EH (cell line): ENCODE data around the gene IZUMO4.

Source experiments
- DNase-seq: peaks from one replicate; pipeline ENCODE4 v3.0.0-alpha.2; 2015; ENCODE audit warnings: low read depth

The IZUMO4 gene

GRCh38 chr19:2103045-2103707, 6.5 kb downstream of the IZUMO4 start:
- DNase-seq, result no peak

GRCh38 chr19:2108251-2109016, 11.7 kb downstream of the IZUMO4 start:
- no peak for DNase-seq

- DNase-seq, result no peak
These were observed 12.5 kb downstream of the IZUMO4 start for GRCh38 chr19:2109046-2109864.

GRCh38 chr19:2110822-2111221, 14.1 kb downstream of the IZUMO4 start:
- no peak for DNase-seq

GRCh38 chr19:2111425-2111824, 14.7 kb downstream of the IZUMO4 start:
- DNase-seq, result no peak

- no peak for DNase-seq
These were observed 15.2 kb downstream of the IZUMO4 start for GRCh38 chr19:2111886-2112285.

GRCh38 chr19:2112516-2113320, 16.0 kb downstream of the IZUMO4 start:
- DNase-seq, result no peak

GRCh38 chr19:2113439-2114211, 16.9 kb downstream of the IZUMO4 start:
- no peak for DNase-seq

GRCh38 chr19:2114218-2114617, 17.5 kb downstream of the IZUMO4 start:
- no peak for DNase-seq

- DNase-seq, result no peak
These were observed 18.1 kb downstream of the IZUMO4 start for GRCh38 chr19:2114821-2115220.

GRCh38 chr19:2115324-2115723, 18.6 kb downstream of the IZUMO4 start:
- no peak for DNase-seq

- no peak for DNase-seq
These were observed 19.3 kb downstream of the IZUMO4 start for GRCh38 chr19:2115911-2116426.

- DNase-seq, result no peak
These were observed 19.8 kb downstream of the IZUMO4 start for GRCh38 chr19:2116507-2116906.

- no peak for DNase-seq
These were observed 20.7 kb downstream of the IZUMO4 start for GRCh38 chr19:2117215-2117960.

GRCh38 chr19:2118438-2118837, 21.7 kb downstream of the IZUMO4 start:
- DNase-seq, result no peak

- no peak for DNase-seq
These were observed 23.4 kb downstream of the IZUMO4 start for GRCh38 chr19:2119921-2120785.

GRCh38 chr19:2120821-2121220, 24.1 kb downstream of the IZUMO4 start:
- no peak for DNase-seq

GRCh38 chr19:2121416-2122051, 24.8 kb downstream of the IZUMO4 start:
- no peak for DNase-seq

GRCh38 chr19:2122251-2122650, 25.5 kb downstream of the IZUMO4 start:
- DNase-seq, result no peak
